Cardiac fibroblast (primary cell): ENCODE measurements around the gene MARCO.
"Not testable (repeated sequence)": the region's sequence is repeated elsewhere in the genome, so short reads cannot be mapped to it uniquely, and the experiment has no call there.

Source experiments
- DNase-seq, 2 donors: peaks; one replicate each; pipeline versions ENCODE4 v3.0.0 to v3.0.0-alpha.2; 2010; ENCODE audit warnings: low read depth in 2 of 2
- H3K4me3 ChIP-seq, 2 donors: replicated peaks in 1 of 2; 1 replicate in 1 of 2; 2 replicates in 1 of 2; pipeline ENCODE4 v1.5.1; 2011; ENCODE audit warnings: low read depth in 2 of 2, low read length in 2 of 2, mild to moderate bottlenecking in 2 of 2, moderate library complexity in 1 of 2
- CTCF ChIP-seq: IDR thresholded peaks from one replicate; pipeline ENCODE4 v1.5.1; 2011; ENCODE audit warnings: low read depth, mild to moderate bottlenecking, low read length, inconsistent platforms

MARCO gene

GRCh38 chr2:118939994-118940393 is 2.0 kb upstream of the MARCO start:
- DNase-seq: no peak
- no peak overlapping the region for H3K4me3 ChIP-seq
- no peak for TF ChIP-seq CTCF

- no peak overlapping the region for H3K4me3 ChIP-seq
- no peak for DNase-seq
These were observed 1.4 kb upstream of the MARCO start for GRCh38 chr2:118940486-118941120.

GRCh38 chr2:118943286-118943685 is 1.3 kb downstream of the MARCO start:
- no peak overlapping the region for H3K4me3 ChIP-seq
- no peak for TF ChIP-seq CTCF
- no peak for DNase-seq

More at GRCh38 chr2:118940486-118941120, 1.4 kb upstream of the MARCO start:
- TF ChIP-seq CTCF: no peak

GRCh38 chr2:118945881-118946280 is 3.9 kb downstream of the MARCO start:
- TF ChIP-seq CTCF: no peak
- H3K4me3 ChIP-seq: no peak overlapping the region
- no peak for DNase-seq

GRCh38 chr2:118948266-118948665 is 6.3 kb downstream of the MARCO start:
- H3K4me3 ChIP-seq, DNase-seq: not testable (repeated sequence)

- DNase-seq: no peak
- TF ChIP-seq CTCF: no peak
- no peak overlapping the region for H3K4me3 ChIP-seq
These were observed 12.5 kb downstream of the MARCO start for GRCh38 chr2:118954297-118955060.

- no peak for TF ChIP-seq CTCF
- H3K4me3 ChIP-seq: no peak overlapping the region
- DNase-seq: no peak
These were observed 23.7 kb downstream of the MARCO start for GRCh38 chr2:118965737-118966136.
